MV-4-11 (cell line): Measurements from ENCODE around the gene TAS2R10.

Experiments
- DNase-seq: peaks from one replicate; lab custom pipeline; 2025; lab: John Stamatoyannopoulos, UW

The TAS2R10 gene

GRCh38 chr12:10779103-10779502, 47.1 kb downstream of the TAS2R10 start:
- no peak for DNase-seq
